HFF-Myc (cell line): ENCODE results near the gene CDC5L.

ENCODE experiments used
- DNase-seq: peaks from one replicate; pipeline ENCODE4 v3.0.0-alpha.2; 2011; ENCODE audit warnings: low read depth; ENCODE audit errors: extremely low read depth
- H3K4me3 ChIP-seq: replicated peaks from 2 replicates; pipeline ENCODE4 v1.5.1; 2011; ENCODE audit warnings: low read depth, mild to moderate bottlenecking, control low read depth, low read length
- CTCF ChIP-seq: IDR thresholded peaks from 2 replicates; pipeline ENCODE4 v1.5.1; 2012; ENCODE audit warnings: mild to moderate bottlenecking, low read depth, low read length, control low read depth; ENCODE audit errors: missing control alignments

CDC5L gene

GRCh38 chr6:44388135-44388487 lies 605 bp downstream of the CDC5L start:
- DNase-seq: no peak
- H3K4me3 ChIP-seq: peak overlapping the region; percentile 85
- TF ChIP-seq CTCF: no peak

DNA sequence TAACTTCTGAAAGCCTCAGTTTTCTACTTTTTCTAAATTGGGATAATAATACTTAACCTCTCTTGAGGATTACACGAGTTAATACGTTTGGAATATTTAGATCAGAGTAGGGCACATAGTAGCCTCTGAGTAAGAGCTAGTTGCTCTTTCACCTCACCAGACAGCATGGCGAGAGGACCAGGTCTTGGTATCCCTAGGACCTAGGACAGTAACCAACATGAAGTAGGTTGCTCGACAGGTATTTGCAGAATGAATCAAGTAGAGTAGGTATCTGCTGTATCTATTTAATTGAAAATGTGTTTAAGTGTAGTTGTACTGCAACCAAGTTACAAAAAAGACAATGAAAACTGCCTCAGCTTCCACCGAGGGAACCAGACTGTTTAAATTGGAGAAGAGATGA lies 1.4 kb downstream of the CDC5L start:
- peak overlapping the region; percentile 85 for H3K4me3 ChIP-seq
- TF ChIP-seq CTCF: no peak
- DNase-seq: no peak

- no peak for TF ChIP-seq CTCF
- DNase-seq: no peak
- no peak overlapping the region for H3K4me3 ChIP-seq
Observed at GRCh38 chr6:44390158-44390683, 2.7 kb downstream of the CDC5L start.

GRCh38 chr6:44395501-44395900 lies 8.0 kb downstream of the CDC5L start:
- DNase-seq: no peak
- H3K4me3 ChIP-seq: no peak overlapping the region
- TF ChIP-seq CTCF: no peak

- TF ChIP-seq CTCF: no peak
- no peak overlapping the region for H3K4me3 ChIP-seq
- no peak for DNase-seq
Observed at GRCh38 chr6:44396968-44397367, 9.5 kb downstream of the CDC5L start.

- no peak for DNase-seq
- no peak overlapping the region for H3K4me3 ChIP-seq
- TF ChIP-seq CTCF: no peak
Observed at GRCh38 chr6:44397424-44398164, 10.1 kb downstream of the CDC5L start.

- H3K4me3 ChIP-seq: no peak overlapping the region
- TF ChIP-seq CTCF: no peak
- DNase-seq: no peak
Observed at GRCh38 chr6:44399991-44400390, 12.5 kb downstream of the CDC5L start.
